ENCODE data around the gene SCAMP2. TPM values are rescaled to one million over a fixed set of nuclear protein-coding genes. Genes with fewer than 3 reads are reported as not detected.

Gene SCAMP2
- total and polyA plus RNA-seq, 10 of the 15 experiments (the other 5 are each of a cell fraction or from before 2014, with no cell fraction given) = 10.9 to 158 (median 99.6) TPM

GRCh38 chr15:74889883-74890664, 16.9 kb upstream of the SCAMP2 start, which contains the start of gene MPI (continued):
- TF ChIP-seq SREBF1 (IDR thresholded peaks at IDR 0.05; ENCODE audit: low read length) (peak; percentile 59), NR2F1 (conservative IDR thresholded peaks at IDR 0.05) (0 out of 2 replicates have a peak, but pooled peaks have one; percentile 31), PRDM15 (CRISPR knock-in tag; IDR thresholded peaks at IDR 0.05) (no peak), USF2 (IDR thresholded peaks at IDR 0.05; ENCODE audit: borderline replicate concordance, low read depth, low read length) (no peak), BCLAF1 (IDR thresholded peaks at IDR 0.05) (no peak), POLR2AphosphoS2 (IDR thresholded peaks at IDR 0.05; ENCODE audit: low read depth, low read length) (peak; percentile 57; the same call in 1 of the 2 replicates), CTCF (IDR thresholded peaks at IDR 0.05 in 2 of 3, conservative IDR thresholded peaks at IDR 0.05 in 1 of 3; ENCODE audit: control insufficient read depth in 2 of 3, extremely low read depth in 1 of 3, insufficient read depth in 1 of 3, low read depth in 3 of 3, low read length in 3 of 3) (no peak), MTA3 (IDR thresholded peaks at IDR 0.05; ENCODE audit: borderline replicate concordance, low read length) (no peak), BRCA1 (IDR thresholded peaks at IDR 0.05; ENCODE audit: low read depth, low read length) (no peak), WRNIP1 (IDR thresholded peaks at IDR 0.05; ENCODE audit: borderline replicate concordance, low read depth, low read length) (no peak), USF1 (IDR thresholded peaks at IDR 0.05; ENCODE audit: borderline replicate concordance, extremely low read length, insufficient read depth, low read depth, low read length) (no peak), NBN (IDR thresholded peaks at IDR 0.05) (peak; percentile 83), BMI1 (IDR thresholded peaks at IDR 0.05; ENCODE audit: borderline replicate concordance) (no peak), POLR2A (IDR thresholded peaks at IDR 0.05; ENCODE audit: low read depth, low read length) (peak; percentile 99), ZNF622 (IDR thresholded peaks at IDR 0.05) (no peak), DPF2 (IDR thresholded peaks at IDR 0.05) (0 out of 2 replicates have a peak, but pooled peaks have one; percentile 39), TAF1 (IDR thresholded peaks at IDR 0.05; ENCODE audit: borderline replicate concordance, low read depth, low read length) (peak; percentile 89), NRF1 (conservative IDR thresholded peaks at IDR 0.05; ENCODE audit: low read depth, low read length) (no peak), YY1 (IDR thresholded peaks at IDR 0.05; ENCODE audit: low read depth, low read length) (peak; percentile 97), NFYB (IDR thresholded peaks at IDR 0.05; ENCODE audit: insufficient read depth, low read depth, low read length) (0 out of 2 replicates have a peak, but pooled peaks have one; percentile 7)
